Dedifferentiated amniotic fluid mesenchymal stem cell (primary cell): ENCODE data around the gene ZNF597.

Experiments
- DNase-seq: peaks from one replicate; pipeline ENCODE4 v3.0.0-alpha.2; 2016; ENCODE audit errors: extremely low spot score

ZNF597 gene, protein sequence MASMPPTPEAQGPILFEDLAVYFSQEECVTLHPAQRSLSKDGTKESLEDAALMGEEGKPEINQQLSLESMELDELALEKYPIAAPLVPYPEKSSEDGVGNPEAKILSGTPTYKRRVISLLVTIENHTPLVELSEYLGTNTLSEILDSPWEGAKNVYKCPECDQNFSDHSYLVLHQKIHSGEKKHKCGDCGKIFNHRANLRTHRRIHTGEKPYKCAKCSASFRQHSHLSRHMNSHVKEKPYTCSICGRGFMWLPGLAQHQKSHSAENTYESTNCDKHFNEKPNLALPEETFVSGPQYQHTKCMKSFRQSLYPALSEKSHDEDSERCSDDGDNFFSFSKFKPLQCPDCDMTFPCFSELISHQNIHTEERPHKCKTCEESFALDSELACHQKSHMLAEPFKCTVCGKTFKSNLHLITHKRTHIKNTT

DNA sequence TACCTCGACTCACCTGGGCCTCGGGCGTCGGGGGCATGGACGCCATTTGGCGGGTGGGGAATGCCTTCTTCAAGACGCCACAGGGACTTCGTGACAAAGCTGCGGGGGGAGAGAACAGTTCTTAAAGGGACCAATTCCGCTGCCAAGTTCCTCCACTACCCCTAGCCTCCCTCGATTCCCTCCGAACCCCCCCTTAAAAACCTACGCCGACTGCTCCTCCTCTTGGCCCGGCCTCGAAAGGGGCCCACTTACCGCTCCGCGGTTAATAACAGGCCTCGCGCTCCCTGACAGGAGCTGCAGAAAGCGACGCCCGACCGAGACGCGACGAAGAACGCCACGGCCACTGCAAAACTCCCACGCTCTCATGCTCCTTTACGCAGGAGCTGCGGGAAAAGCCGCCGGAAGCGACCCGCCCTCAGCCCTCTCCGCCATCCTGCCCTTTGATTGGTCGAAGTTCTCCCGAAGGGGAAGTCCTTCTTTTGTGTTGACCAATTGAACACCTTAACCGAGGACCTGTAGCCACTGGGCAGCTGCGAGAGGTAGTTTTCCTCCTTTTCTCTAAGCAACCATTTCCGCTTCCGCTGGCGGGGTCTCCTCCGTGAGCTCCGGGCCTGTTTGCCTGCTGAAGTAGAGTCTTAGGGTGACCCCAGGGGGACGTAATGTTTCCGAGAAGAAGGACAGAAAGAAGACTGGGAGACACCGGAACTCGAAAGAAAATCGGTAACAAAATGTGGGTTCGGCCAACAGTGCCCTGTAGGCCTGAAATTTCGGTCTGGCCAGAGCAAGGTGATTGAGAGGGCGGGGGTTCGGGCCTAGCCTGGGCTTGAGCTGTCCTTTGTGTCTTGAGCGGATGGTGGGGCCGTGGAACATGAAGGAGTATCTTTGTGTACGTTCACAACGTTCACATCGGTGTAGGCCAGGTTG, at the start of gene ZNF597, which contains the start of gene NAA60:
ZNF597 (minus strand) TSS at position 397 of the 924 bp plus-strand sequence; CDS start at position 46, 351 bp downstream.
NAA60 (plus strand) TSS at position 573 of the 924 bp plus-strand sequence. CDS start 32,548 bp downstream, outside the sequence.
- DNase-seq: peak; percentile 90

DNA sequence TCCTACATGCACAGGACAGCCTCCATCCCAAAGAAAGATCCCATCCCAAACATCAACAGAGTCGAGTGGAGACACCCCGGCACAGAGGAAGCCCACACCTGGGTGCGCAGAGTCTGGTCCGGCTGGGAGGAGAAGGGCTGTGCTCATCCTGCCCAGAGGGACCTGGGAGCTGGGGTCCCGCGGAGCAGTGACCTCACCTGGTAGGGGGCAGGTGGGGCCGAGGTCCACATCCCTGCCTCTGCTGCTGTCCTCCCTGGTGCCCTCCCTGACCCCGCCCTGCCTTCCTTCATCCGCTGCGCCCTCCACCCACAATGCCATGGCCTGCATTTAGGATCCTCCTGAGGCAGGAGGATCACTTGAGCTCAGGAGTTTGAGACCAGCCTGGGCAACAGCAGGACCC, 49.1 kb upstream of the ZNF597 start:
- DNase-seq: no peak

DNA sequence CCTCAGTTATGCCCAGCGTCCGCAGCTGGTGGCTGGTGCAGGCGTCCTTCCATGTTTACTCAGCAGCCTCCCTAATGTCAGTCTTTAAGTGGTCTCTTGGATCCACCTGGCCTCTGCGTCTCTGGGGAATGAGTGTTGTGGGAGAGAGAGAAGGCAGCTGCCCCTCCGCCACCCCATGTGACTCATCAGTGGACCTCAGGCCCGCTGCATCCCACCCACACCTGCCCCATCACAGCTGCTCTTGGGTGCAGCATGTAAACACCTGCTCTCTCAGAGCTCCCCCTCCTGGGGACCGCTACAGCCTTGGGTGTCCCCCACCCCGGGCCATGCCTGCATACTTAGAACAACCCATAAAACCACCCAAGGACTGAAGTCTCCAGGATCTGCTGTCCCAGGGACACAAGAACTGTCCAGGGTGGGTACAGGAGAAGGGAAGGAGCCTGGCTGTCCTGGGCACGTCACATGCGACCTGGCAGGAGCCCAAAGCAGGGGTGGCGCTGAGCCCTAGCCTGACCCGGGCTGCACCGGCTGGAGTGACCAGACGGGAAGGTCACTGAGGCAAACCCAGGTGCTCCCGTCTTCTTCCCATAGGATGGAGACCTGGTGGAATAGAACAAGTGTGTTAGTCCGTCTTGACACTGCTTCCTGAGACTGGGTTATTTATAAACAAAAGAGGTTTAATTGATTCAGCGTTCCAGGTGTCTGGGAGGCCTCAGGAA, 47.8 kb upstream of the ZNF597 start:
- DNase-seq: no peak

DNA sequence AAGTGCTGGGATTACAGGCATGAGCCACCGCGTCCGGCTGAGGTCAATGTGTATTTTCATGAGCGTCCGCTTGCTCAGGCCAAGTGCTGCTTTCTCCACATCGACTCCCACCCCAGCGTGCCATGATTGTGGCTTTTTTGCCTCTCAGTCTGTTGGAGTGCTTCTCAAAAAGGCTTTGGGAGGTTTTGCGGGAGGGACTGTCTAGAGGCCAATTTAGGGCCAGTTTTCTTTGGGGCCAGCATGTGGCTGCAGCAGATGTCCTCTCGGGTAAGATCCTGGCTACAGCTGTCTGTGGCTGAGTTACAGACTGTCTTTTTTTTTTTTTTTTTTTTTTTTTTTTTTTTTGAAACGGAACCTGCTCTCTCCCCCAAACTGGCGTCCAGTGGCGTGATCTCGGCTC, 45.5 kb upstream of the ZNF597 start:
- no peak for DNase-seq

DNA sequence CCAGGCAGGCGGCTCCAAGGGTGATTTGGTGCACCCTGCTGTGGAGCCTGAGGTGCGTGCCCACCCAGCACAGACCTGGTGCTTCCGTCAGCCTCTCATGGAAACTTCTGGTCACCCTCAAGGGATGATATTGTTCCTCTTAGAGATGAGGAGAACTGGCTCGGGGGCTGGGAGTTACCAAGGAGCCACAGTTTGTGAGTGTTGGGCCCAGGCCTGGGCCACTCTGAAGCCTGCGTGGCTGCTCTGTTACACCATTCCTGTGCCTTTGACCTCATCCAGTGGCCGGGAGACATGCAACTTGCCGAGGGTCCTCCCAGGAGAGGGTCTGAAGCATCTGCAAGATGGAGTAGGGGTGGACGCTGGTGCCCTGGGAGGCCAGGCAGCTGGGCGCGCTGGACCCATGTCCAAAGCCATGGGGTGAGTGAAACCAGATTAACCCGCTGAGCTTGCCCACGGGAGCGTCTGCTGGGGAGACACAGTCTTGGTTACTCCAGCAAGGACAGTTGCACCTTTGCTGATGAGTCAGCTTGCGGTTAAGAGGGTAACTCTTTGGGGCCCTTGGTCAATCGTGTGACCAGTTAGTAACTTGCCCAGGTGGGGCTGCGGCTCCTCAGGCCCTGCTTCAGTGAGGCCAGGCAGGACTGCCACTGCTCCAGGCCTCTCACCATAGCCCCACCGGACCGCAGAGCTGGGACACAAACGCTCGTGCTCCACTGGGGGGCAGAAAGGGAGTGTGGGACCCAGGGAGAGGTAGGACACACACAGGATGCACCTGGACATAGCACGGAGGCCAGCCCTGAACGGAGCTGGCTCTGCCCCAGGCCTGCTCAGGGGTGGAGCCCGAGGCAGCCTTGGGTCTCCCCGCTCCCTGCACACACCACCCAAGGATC, 44.5 kb upstream of the ZNF597 start:
- DNase-seq: no peak

DNA sequence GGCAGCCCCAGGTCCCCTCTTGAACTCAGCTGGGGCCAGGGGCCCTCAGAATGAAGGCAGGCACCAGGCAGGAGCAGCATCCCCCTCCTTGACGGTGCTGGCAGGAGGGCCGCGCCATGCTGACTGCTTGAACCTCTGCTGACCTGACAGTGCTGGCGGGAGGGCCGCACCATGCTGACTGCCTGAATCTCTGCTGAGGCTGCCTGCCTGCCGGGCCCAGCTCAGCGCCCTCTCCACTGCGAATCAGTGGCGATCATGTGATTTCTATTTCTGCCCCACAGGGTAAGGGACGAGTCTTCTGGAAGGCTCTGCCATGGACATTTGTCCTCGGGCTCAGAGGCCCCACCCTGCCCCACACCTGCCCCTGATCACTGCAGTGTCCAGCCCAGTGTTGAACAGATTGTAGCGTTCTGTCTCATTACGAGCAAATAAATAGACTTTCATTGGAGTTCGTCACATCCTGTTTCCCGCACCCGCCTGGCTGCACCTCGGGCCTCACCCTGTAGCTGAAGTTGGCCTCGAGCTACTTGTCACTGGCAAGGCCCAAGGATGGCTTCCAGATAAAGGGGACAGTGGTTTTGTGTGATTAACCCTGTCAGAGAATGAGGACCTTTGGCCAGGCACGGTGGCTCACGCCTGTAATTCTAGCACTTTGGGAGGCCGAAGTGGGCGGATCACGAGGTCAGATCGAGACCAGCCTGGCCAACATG, 43.4 kb upstream of the ZNF597 start:
- no peak for DNase-seq

DNA sequence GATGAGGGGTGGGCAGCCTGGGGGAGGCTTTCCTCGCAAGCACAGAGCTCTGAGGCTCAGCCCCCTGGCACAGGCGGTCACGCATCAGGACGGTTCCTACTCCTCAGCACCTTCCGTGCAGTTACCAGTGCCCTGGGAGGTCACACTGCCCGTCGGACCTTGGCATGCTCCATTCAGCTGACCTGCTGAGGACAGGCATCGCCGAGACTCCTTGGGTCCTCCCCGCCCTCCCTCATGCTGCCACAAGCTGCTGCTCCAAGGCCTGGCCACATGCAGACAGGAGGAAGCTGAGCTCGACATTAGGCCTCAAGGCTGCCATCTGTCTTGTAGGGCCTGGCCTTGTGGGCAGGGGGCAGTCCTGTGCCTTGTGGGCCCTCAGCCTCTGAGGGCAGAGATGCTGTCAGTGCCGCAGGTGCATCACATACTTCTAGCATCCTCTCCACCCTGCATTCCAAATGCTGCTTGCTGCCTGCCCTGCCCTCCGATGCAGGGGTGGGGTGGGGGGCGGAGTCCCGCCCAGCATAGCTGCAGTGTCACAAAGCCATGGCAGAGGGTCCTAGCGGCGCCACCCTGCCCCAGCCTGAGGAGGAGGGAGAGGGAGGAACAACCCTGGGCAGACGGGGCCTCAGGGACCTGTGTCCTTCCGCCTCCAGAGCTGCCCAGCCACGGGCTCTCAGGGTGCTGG, 42.7 kb upstream of the ZNF597 start:
- no peak for DNase-seq

DNA sequence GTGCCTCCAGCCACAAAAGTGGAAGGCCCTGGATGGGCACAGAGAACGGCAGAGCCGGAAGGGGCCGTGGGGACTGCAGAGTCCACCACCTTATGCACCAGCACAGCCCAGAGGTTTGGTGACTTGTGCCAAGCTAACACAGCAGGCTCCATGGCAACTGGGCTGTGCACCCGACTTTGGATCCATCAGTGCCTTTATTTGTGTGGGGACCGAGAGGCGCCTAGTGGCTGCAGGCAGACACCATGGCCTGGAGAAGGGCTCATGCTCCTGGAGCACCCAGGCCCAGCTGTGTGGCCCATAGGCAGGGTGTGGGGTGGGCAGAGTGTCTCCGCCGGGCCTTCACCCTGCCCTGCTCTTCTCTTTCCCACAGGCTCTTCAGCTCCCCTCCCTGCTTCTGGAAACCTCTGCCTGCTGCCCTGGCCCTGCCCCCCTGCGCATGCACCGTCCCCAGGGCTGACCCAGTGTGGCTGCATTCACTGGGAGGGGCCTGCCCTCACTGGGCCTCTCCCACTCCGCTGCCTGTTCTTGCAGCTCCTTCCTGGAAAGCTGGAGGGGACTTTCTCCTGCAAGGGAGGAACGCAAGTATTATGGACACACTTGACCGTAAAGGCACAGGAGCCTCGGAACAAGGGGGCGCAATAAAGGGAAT, 41.9 kb upstream of the ZNF597 start:
- no peak for DNase-seq

DNA sequence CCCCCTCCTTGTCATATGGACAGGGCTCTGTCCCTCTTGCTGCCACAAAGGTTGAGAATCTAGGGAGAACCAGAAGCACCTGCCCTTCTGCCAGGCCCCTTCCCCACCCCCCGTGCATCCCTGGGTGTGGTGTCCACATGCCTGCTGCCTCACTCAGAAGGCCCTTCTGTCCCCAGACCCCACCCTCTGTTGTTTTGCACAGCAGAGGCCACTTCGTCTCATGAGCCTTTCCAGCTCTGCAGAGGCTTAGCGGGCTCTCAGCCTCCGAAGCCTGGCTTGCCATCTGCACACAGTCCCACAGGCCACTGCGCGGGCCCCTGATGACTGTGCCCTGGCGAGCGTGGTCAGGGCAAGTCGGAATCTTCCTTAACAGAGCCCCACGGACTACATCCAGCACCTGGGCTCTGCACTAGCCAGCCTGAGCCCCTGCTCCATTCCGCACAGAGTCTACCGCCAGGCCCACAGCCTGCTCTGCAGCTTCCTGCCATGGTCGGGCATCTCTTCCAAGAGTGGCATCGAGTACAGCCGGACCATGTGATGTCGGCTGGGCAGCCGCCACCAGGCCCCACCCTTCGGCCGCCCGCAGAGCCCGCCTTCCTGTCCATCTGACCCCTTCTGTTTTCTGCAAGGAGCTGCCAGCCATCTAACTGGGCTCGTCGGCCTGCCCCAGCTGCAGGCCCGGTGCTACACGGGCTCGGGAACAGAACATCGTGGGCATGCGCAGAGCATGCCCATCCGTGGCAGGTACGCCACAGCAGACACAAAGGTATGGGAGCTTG, 41.2 kb upstream of the ZNF597 start:
- no peak for DNase-seq

DNA sequence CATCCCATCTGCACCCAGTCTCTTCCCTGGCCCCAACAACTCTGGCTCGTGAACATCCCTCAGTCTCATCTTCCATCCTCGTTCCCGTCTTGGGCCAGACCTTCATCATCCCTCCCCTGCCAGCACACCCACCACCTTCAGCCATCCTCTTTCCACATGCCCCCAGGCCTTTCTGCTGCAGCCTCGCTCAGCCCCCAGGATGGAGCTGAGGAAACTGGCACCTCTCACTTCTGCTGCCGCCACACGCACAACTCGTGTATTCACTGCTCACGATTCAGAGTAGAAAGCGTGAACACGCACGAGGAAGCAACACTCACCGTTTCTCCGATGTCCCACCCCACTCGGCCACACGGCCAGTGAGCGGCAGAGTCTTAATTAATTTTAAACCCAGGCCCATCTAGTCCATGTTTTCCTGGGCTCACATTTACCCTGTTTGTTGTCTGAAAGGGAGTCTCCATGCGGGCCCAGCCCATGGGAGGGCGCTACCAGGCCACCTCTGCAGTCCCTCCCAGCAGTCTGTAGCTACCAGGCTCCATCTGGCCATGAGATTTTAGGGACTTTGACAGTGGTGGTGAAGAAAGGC, 39.4 kb upstream of the ZNF597 start:
- no peak for DNase-seq

DNA sequence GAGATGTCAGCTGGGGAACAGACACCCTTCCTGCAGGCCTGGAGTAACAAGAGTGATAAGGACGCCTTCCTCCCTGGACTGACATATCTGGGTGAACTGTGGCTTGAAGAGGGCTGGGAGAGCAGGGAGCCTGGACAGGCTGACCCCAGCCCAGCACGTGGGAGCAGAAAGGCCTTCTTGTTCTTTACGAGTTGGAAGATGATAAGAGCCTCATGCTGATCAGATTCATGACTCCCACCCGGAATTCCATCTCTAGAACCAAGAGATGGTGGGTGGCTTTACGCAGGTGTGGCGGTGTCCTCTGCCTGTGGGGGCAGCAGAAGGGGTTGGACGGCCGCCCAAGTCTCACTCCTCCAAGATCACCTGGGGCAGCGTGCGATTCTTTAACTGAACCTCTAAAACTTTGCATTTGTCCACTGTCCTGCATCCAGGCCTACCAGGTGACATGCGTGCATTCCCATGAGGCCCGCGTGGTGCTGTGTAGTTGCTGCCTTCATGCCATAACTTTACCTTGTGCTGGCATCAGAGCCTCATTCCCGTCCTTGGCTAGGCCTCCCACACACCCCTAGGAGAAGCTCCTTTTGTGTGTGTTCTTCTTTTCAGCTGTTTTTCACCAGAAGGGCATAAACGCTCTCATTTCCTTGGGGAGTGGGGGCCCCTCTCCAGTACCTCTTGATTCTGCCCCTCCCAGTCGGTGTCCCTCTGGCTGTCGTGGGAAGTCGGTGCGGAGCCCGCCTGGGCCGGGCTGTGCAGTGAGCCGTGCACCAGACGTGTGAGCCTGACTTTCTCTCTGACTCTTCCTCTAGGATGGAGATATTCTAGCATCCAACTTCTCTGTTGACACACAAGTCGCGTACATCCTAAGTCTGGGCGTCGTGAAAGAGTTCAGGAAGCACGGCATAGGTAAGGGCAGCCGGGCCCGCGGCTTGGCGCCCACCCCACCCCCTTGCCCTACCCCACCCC, 38.7 kb upstream of the ZNF597 start:
- DNase-seq: no peak

DNA sequence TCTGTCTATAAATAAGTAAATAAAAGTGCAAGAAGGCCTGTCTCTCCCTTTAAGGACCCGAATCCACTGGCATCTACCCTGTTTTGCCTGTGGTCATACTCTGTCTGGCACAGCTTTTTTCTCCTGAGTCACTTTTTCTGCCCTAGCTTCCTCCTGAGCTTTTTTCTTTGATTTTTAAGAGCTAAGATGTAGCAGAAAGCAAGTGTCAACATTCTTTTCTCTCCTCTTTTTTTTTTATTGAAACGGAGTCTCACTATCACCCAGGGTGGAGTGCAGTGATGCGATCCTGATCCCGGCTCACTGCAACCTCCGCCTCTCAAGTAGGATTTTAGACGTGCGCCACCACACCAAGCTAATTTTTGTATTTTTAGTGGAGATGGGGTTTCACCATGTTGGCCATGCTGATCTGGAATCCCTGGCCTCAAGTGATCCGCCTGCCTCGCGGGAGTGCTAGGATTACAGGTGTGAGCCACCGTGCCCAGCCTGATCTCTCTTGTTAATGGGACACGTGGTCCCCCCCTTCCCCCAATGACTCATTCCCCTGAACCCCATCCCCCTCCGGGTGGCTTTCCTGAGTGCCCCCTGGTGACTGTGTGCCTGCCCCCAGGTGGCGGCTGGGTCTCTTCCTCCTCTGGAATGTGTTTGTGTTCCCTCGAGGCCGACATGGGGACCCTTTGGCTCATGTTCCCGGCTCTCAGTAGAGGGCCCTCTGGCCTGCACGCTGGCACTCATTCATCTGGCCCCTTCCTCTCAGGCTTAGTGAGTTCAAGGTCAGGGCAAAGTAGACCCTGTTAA, 37.8 kb upstream of the ZNF597 start:
- DNase-seq: no peak

DNA sequence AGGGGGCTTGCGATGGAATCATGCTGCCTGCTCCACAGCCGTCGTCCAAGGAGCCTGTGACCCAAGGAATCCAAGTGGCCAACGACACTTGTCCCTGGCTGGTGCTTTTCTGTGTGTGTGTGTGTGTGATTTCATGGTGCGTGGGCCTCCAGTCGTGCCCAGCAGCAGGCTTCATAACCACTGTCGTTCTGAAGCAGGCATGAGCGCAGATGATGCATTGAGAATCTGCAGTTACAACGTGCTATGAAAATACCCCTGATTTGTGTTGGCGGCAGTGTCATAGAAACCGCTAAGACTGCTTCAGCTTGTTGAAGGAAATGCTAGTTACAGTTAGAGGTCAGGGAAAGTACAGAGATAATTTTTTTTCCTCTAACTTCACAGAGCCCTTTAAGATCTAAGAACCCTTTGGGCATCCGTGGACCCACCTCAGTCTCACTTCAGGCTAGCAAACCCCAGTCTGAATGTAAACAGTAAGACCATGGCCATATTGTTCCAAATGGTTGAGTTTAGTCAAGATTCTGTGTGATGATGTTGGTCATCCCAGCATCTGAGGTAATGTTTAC, 36.4 kb upstream of the ZNF597 start:
- DNase-seq: no peak

DNA sequence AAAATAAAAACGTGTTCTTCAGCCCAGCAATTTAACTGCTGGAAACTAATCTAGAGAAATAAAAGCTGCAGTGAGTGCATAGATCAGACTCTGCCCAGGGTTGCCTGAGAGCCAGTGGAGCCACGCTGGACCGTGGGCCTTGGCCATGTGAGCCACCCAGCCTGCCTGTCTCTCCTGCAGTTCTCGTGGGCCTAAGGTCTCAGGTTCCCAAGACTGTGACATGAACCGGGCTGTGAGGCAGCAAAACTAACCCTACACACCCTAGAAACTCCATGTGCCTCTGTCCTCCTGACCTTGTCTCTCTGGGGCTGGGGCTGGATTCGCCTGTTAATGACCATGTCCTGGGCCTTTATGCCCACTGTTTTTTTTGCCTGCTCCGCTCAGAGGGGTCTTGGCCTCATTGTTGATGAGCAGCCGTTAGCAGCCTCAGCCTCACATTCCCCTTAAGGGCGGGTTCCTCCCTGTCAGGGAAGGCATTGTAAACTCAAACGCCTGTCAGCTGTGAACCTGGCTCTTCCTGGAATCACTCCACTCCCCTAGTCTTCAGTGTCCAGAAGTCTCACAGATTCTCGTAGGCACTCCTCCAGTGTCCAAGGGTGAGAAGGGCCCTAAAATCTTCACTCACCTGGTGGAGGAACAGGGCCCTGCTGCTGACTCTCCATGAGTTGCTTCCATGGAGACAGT, 35.1 kb upstream of the ZNF597 start:
- no peak for DNase-seq

DNA sequence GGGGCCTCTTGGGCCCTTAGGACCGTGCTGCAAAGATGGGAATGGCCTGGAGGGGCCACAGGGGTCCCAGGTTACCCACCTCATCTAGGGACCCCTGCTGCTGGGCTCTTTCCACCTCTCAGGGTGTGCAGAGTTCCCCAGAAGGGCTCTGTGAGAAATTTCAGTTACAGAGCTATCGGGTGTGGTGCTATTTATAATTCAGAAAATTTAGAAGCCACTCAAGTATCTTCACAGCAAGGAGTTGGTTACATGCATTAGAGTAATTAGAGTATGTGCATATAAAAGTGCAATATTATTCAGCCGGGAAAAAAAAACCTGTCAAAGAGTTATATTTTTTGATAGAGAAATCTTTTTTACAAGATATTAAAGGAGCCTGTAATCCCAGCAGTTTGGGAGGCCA, 33.1 kb upstream of the ZNF597 start:
- DNase-seq: no peak
